Lower leg skin (tissue), 4 donors: ENCODE results near the gene RNF225. TPM values are rescaled to one million over a fixed set of nuclear protein-coding genes. Genes with fewer than 3 reads are reported as not detected.

Experiments
- DNase-seq, 2 donors: peaks; one replicate each; pipeline ENCODE4 v3.0.0-alpha.2; 2019; ENCODE audit warnings: low spot score in 2 of 2
- H3K4me3 ChIP-seq: fragments of 200-600 bp; sonication (generic); 2 replicates; pipeline ENCODE4 v1.5.1; 2017; ENCODE audit warnings: mild to moderate bottlenecking, low read depth; ENCODE audit not compliant: poor library complexity, severe bottlenecking
- POLR2A ChIP-seq, 2 donors: fragments of 450-650 bp; IDR thresholded peaks; one replicate each; pipeline ENCODE4 v1.6.1; 2016 to 2017; ENCODE audit warnings: antibody characterized with exemption in 2 of 2, mild to moderate bottlenecking in 1 of 2, moderate library complexity in 1 of 2
- WGBS, 2 donors: methylation state at CpG; one replicate each; pipeline ENCODE4 v1.1.5; 2018; 5-methylcytosine and 5-hydroxymethylcytosine counted together
- intact Hi-C: fragments of 100-400 bp; cut with DNase I; formaldehyde crosslinking; loops from one replicate; pipeline ENCODE4 v1.15.0; 2023; ENCODE audit warnings: low total_unique reads
- total RNA-seq, 4 donors: library from RNA; depleted of rRNA; stranded (reverse); fragments of >200 nt; gene quantifications; one replicate each; pipeline ENCODE4 v1.1.0, GENCODE V29; 2016
- TF ChIP-seq, protein P1 (sequence below), 3 donors: fragments of 450-650 bp; IDR thresholded peaks; one replicate each; pipeline ENCODE4 v1.5.1; 2016; ENCODE audit warnings: antibody characterized with exemption in 3 of 3, mild to moderate bottlenecking in 3 of 3, moderate library complexity in 2 of 3

The RNF225 gene
- total RNA-seq, 4 donors from 2014 or later: 30.4 to 62.7 (median 42.7) TPM

DNA sequence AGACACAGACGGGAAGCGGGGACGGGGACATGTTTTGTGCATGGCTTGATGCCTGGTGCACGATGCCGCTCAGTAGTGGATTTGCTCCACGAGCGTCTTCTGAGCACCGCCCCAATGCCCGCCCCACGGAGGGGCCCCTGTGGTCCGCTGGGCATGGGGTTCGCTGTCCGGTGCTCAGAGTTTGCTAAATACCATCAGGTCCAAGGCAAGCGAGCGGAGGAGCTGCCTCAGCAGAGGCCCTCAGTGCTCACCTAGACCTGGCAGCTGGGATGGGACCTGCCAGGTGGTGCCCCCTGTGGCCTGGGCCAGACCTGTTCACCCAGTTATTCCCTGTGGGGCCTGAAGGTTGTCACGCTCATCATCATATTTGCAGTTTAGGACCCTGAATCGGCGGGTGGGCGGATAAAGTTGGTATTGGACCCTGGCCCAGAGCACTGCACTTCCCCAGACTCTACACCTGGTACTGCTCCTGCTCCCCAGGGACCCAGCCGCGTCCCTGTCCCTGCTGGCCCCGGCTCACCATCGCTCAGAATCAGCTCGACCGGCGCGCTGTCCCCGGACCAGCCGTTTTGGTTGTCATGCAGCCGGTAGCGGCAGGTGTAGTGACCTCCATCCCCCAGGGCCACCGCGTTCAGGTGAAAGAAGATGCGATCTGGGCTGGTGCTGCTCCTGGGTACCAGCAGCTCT is 44.4 kb upstream of the RNF225 start:
- intact Hi-C loops: no loop called here
- no peak for DNase-seq
- no peak overlapping the region for H3K4me3 ChIP-seq
- no peak for TF ChIP-seq POLR2A (IDR thresholded peaks at IDR 0.05)
- TF ChIP-seq, protein P1, sequence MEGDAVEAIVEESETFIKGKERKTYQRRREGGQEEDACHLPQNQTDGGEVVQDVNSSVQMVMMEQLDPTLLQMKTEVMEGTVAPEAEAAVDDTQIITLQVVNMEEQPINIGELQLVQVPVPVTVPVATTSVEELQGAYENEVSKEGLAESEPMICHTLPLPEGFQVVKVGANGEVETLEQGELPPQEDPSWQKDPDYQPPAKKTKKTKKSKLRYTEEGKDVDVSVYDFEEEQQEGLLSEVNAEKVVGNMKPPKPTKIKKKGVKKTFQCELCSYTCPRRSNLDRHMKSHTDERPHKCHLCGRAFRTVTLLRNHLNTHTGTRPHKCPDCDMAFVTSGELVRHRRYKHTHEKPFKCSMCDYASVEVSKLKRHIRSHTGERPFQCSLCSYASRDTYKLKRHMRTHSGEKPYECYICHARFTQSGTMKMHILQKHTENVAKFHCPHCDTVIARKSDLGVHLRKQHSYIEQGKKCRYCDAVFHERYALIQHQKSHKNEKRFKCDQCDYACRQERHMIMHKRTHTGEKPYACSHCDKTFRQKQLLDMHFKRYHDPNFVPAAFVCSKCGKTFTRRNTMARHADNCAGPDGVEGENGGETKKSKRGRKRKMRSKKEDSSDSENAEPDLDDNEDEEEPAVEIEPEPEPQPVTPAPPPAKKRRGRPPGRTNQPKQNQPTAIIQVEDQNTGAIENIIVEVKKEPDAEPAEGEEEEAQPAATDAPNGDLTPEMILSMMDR (IDR thresholded peaks at IDR 0.05): no peak
- 76 to 89% methylated on average over 28 to 32 of the region's 34 CpGs for WGBS, 2 donors

DNA sequence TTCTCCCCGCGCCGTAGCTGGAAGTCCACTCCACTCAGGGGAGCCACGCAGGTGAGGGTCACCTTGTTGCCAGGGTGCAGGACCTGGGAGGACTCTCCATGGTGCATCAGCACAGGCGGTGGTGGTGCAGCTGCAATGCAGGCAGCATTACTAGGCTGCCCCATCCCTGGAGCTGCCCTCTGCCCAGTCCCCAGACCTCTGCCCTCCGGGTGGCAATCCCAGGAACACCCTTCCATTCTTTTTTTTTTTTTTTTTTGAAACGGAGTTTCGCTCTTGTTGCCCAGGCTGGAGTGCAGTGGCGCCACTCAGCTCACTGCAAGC is 43.9 kb upstream of the RNF225 start:
- intact Hi-C loops: no loop called here

DNA sequence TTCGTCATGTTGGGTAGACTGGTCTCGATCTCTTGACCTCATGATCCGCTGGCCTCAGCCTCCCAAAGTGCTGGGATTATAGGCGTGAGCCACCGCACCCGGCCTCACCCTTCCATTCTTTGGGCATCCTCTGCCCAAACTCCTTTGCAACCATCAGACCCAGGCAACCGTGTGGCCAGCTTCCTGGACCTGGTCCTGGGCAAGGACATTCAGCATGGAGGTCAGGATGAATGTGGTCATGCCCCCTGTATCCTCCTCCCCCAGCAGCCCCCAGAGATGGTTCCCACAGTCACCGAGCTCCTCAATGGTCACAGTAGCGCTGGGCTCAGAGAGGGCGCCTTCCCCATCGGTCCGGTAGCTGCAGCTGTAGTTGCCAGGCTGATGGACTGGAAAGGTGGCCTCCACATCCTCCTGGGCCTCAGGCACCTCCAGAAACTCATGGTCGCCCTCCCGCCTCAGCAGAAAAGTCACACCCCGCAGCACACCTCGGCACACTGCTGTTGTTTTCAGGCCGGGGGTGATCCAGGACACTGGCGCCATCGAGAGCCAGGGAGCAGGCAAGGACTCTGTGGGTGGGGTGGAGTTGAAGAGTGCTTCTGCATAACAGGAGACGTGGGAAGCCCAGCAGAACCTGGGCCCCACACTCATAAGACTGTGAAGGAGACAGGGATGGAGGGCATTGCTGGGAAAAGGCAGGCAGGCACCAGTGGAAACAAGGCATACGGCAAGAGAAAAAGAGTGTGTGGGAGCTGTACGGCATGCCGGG is 43.3 kb upstream of the RNF225 start:
- no peak for DNase-seq
- 86 to 92% methylated on average over 22 to 23 of the region's 23 CpGs for WGBS, 2 donors
- intact Hi-C loops: no loop called here
- H3K4me3 ChIP-seq: no peak overlapping the region
- TF ChIP-seq, protein P1 (IDR thresholded peaks at IDR 0.05): no peak
- no peak for TF ChIP-seq POLR2A (IDR thresholded peaks at IDR 0.05)

More for the DNA sequence above, 43.9 kb upstream of the RNF225 start:
- no peak overlapping the region for H3K4me3 ChIP-seq
- WGBS, 2 donors: 91 to 92% methylated on average over 9 of the region's 9 CpGs
- TF ChIP-seq, protein P1 (IDR thresholded peaks at IDR 0.05): no peak
- TF ChIP-seq POLR2A (IDR thresholded peaks at IDR 0.05): no peak
- no peak for DNase-seq

DNA sequence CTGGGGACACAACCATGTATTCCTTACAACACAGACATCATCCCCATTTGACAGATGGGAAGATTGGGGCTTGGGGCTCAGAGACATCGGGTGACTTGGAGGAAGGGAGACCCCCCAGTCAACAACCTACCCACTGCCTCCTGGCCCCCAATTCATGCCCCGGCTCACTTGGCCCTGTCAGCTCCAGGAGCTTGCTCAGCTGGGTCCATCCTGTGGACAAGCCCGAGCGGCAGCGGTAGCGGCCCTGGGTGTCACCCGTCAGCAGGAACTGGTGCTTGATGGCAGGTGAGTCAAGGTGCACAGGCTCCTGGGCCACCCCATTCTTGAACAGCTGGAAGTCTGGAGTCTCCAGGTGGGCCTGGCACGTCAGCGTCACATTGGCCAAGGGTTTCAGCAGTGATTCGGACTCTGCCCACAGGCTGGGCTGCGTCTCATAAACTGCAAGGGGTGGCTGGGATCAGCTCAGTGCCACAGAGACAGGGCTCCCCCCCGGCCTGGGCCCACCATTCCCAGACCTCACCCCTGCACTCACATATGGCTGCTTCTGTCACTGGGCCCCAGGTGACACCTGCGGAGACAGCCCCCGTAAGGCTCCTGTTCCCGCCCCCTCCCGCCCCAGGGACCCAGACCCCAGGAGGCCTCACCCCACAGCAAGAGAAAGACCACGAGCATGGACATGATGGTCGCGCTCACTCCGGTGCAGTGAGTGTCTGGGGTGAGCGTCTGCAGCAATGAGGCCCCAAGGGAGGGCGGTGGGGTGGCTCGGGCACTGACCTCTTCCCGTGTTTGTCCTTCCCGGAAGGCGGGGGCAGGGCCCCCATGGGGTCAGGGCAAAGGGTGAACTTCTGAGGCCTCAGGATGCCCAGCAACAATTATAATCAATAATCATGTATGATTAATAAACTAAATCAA is 42.4 kb upstream of the RNF225 start, which contains the start of gene A1BG:
TSS of gene A1BG (minus strand) at position 733 of the 912 bp plus-strand sequence. CDS start at position 678, 55 bp downstream.
- WGBS, 2 donors: 80 to 86% methylated on average over 23 to 26 of the region's 26 CpGs
- intact Hi-C loops: no loop called here
- no peak for TF ChIP-seq POLR2A (IDR thresholded peaks at IDR 0.05)
- TF ChIP-seq, protein P1 (IDR thresholded peaks at IDR 0.05): no peak
- no peak within 1 kb of the TSS for H3K4me3 ChIP-seq
- DNase-seq: no peak

DNA sequence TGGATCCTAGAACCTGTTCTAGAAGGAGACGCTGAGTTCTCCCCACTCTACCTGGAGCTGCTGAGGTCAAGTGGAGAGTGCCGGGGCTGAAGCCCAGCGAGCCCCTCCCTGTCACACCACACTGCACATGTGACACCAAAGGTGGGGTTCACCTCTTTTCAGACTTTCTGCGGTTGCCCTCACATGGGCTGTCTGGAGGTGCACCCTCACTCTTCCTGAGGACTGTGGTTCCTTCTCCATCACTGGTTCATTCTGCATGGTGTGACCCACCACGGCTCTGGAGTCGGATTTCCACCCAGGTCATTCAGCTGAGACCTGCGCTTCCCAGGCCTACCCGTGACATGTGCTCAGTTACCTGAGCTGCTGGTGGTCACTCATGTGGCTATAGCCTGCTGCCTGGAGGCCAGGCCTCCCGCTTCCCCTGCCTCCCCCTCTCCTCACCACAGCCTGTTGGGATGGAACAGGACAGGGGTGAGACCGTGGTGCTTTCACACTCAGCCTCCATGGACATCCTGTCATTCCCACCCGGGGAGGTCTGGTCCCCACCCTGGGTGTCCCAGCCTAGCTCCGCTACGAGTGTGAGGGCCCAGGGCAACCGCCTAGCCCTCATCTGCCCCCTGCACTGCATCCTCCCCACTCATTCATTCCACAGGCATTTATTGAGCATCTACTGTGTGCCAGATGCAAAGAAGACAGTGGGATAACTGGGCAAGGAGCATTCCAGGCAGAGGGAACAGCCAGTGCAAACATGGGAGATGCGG is 41.6 kb upstream of the RNF225 start:
- intact Hi-C loops: no loop called here
- 88 to 91% methylated on average over 15 of the region's 15 CpGs for WGBS, 2 donors
- DNase-seq: no peak
- H3K4me3 ChIP-seq: no peak overlapping the region
- TF ChIP-seq, protein P1 (IDR thresholded peaks at IDR 0.05): no peak
- no peak for TF ChIP-seq POLR2A (IDR thresholded peaks at IDR 0.05)
